Mesenchymal stem cell (in vitro differentiated cells and primary cell): ENCODE results near the gene HTT.

ENCODE experiments used
- DNase-seq: peaks from one replicate; pipeline ENCODE4 v3.0.0-alpha.2; 2013
- H2AFZ ChIP-seq: one replicate; pipeline ENCODE4 v1.6.1; 2013; ENCODE audit warnings: low read depth, mild to moderate bottlenecking, control low read depth, inconsistent platforms, low read length, moderate library complexity
- H2AK5ac ChIP-seq: 2 replicates; pipeline ENCODE4 v1.6.1; 2013; ENCODE audit warnings: low read length, moderate library complexity, mild to moderate bottlenecking, inconsistent platforms; ENCODE audit not compliant: severe bottlenecking
- H2BK120ac ChIP-seq: one replicate; pipeline ENCODE4 v1.6.1; 2013; ENCODE audit warnings: low read depth, mild to moderate bottlenecking, inconsistent platforms, low read length, moderate library complexity
- H2BK12ac ChIP-seq, 2 experiments: one replicate each; pipeline ENCODE4 v1.6.1; 2013; ENCODE audit warnings: inconsistent platforms in 2 of 2, low read length in 2 of 2, mild to moderate bottlenecking in 2 of 2, moderate library complexity in 2 of 2, control low read depth in 1 of 2
- H2BK15ac ChIP-seq: one replicate; pipeline ENCODE4 v1.6.1; 2013; ENCODE audit warnings: mild to moderate bottlenecking, low read depth, inconsistent platforms; ENCODE audit not compliant: poor library complexity, severe bottlenecking
- H2BK5ac ChIP-seq: 2 replicates; pipeline ENCODE4 v1.6.1; 2013; ENCODE audit warnings: low read depth, mild to moderate bottlenecking, low read length, control low read depth, inconsistent platforms; ENCODE audit not compliant: poor library complexity, severe bottlenecking
- H3K14ac ChIP-seq, 2 experiments: one replicate each; pipeline ENCODE4 v1.6.1; 2013; ENCODE audit warnings: inconsistent platforms in 2 of 2, low read length in 2 of 2, control low read depth in 1 of 2, mild to moderate bottlenecking in 1 of 2, moderate library complexity in 1 of 2
- H3K18ac ChIP-seq, 2 experiments: one replicate each; pipeline ENCODE4 v1.6.1; 2013; ENCODE audit warnings: inconsistent platforms in 2 of 2, low read length in 2 of 2, control low read depth in 1 of 2, low read depth in 1 of 2, mild to moderate bottlenecking in 1 of 2
- H3K23ac ChIP-seq, 2 experiments: one replicate each; pipeline ENCODE4 v1.6.1; 2013; ENCODE audit warnings: inconsistent platforms in 2 of 2, low read length in 2 of 2, mild to moderate bottlenecking in 2 of 2, moderate library complexity in 2 of 2, control low read depth in 1 of 2
- H3K27ac ChIP-seq: 2 replicates; pipeline ENCODE4 v1.5.1; 2013; ENCODE audit warnings: mild to moderate bottlenecking, moderate library complexity, low read length, control low read depth, inconsistent platforms; ENCODE audit not compliant: poor library complexity, severe bottlenecking
- H3K27me3 ChIP-seq, 2 experiments: 2 replicates each; pipeline versions ENCODE4 v1.6.1 to v1.7.0; 2013; ENCODE audit warnings: low read length in 2 of 2, mild to moderate bottlenecking in 2 of 2, moderate library complexity in 2 of 2, control low read depth in 1 of 2, inconsistent platforms in 1 of 2; ENCODE audit not compliant: control insufficient read depth in 1 of 2, insufficient read depth in 1 of 2
- H3K36me3 ChIP-seq, 2 experiments: 2 replicates each; pipeline versions ENCODE4 v1.6.1 to v1.7.0; 2013; ENCODE audit warnings: low read length in 2 of 2, control low read depth in 1 of 2, inconsistent platforms in 1 of 2, low read depth in 1 of 2, mild to moderate bottlenecking in 1 of 2; ENCODE audit not compliant: insufficient read depth in 2 of 2, control insufficient read depth in 1 of 2
- H3K4ac ChIP-seq, 2 experiments: one replicate each; pipeline ENCODE4 v1.6.1; 2013; ENCODE audit warnings: inconsistent platforms in 2 of 2, low read length in 2 of 2, mild to moderate bottlenecking in 2 of 2, moderate library complexity in 2 of 2, control low read depth in 1 of 2, low read depth in 1 of 2
- H3K4me1 ChIP-seq: 2 replicates; pipeline ENCODE4 v1.6.1; 2013; ENCODE audit warnings: low read depth, low read length, control low read depth; ENCODE audit not compliant: control insufficient read depth, insufficient read depth
- H3K4me2 ChIP-seq: 2 replicates; pipeline ENCODE4 v1.6.1; 2013; ENCODE audit warnings: low read length, mild to moderate bottlenecking, inconsistent platforms; ENCODE audit not compliant: poor library complexity, severe bottlenecking
- H3K4me3 ChIP-seq, 2 experiments: 2 replicates each; pipeline versions ENCODE4 v1.5.1 to v1.7.0; 2013; ENCODE audit warnings: low read length in 2 of 2, mild to moderate bottlenecking in 2 of 2, control low read depth in 1 of 2, low read depth in 1 of 2; ENCODE audit not compliant: insufficient read depth in 1 of 2
- H3K79me1 ChIP-seq: replicated peaks from 2 replicates; pipeline ENCODE4 v1.6.1; 2013; ENCODE audit warnings: mild to moderate bottlenecking, control low read depth, low read length, inconsistent platforms; ENCODE audit not compliant: poor library complexity, severe bottlenecking
- H3K9ac ChIP-seq: 2 replicates; pipeline ENCODE4 v1.7.0; 2013; ENCODE audit warnings: mild to moderate bottlenecking, low read length, moderate library complexity
- H3K9me3 ChIP-seq: 2 replicates; pipeline ENCODE4 v1.7.0; 2013; ENCODE audit warnings: mild to moderate bottlenecking, low read length; ENCODE audit not compliant: control insufficient read depth
- H4K8ac ChIP-seq: one replicate; pipeline ENCODE4 v1.6.1; 2013; ENCODE audit warnings: inconsistent platforms, mild to moderate bottlenecking, low read length, moderate library complexity
- H4K91ac ChIP-seq: one replicate; pipeline ENCODE4 v1.6.1; 2013; ENCODE audit warnings: mild to moderate bottlenecking, low read length, inconsistent platforms
- WGBS: methylation state at CpG from one replicate; pipeline ENCODE4 v1.1.7; 2013; ENCODE audit warnings: mixed read lengths; 5-methylcytosine and 5-hydroxymethylcytosine counted together

The HTT gene

DNA sequence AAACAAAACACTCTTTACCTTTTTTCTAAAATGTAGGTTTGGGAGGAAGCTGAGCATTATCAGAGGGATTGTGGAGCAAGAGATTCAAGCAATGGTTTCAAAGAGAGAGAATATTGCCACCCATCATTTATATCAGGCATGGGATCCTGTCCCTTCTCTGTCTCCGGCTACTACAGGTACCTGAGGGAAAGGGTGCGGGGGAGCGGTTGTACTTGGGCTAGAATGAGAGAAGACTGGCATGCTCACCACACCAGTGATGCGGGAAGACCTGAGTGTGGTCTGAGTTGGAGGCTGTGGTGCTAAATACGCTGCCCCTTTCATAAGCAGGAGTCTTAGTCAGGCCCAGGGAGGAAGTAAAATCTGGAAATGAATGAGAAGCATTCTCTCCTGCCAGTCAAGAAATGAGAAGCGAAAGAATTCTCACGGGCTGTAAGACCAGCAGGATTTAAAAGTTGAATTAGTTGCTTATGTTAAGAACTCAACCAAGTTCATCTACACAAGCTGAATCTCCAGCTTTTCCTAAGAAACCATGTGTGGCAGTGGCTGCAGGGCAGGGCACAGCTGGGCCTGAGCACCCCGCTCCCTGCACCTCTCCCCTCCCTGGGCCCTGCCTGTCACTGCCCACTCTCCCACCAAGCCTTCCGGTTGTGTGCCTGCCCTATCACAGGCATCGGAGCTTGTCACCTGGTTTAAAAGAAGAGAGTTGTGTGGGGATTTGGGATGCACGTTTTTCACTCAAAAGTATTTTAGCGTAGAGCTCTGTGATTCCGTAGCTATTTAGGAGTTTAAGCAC is 149.7 kb downstream of the HTT start:
- WGBS = 99% methylated on average over 10 of the region's 13 CpGs

DNA sequence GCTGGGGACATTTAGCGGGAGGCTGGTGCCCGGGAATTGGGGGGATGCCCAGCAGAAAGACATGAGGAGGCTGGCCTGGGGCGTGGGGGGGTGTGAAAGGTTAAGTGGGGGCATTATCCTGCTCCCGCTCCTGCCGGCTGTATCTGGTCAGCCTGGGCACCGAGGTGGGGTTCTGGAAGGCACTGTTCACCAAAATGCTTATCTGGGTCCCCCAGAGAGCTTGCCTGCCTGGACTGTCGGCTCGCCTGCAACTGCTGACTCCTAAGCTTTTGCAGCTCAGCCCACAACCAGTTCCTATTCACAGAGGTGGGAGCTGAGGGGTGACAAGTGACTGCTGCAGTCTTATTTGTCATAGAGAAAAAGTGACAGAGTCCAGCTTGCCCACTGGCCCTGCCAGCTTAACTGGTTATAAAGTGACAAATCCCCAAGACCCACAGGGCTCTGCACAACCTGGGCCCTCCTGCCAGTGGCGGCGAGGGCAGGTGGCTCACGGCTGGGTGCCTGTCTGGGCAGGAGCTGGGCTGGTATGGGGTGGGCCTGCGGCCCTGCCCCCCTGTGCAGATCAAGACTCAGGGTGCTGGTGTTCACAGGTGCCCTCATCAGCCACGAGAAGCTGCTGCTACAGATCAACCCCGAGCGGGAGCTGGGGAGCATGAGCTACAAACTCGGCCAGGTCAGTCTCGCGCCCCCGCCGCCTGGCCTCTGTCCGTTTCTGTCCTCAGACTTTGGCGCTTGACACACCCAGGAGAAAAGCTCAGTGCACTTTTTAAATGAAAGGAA is 150.8 kb downstream of the HTT start:
- Histone ChIP-seq H3K4me3 (no peak overlapping the region), H4K8ac (no peak overlapping the region), H2BK5ac (no peak overlapping the region), H2AFZ (no peak overlapping the region), H2AK5ac (no peak overlapping the region), H3K9ac (no peak overlapping the region), H2BK120ac (no peak overlapping the region), H2BK15ac (no peak overlapping the region), H3K27me3 (no peaks in the 10 kb centered on the region), H3K4me1 (peaks cover 2% of the 10 kb centered on the region), H3K27ac (no peak overlapping the region), H3K4me2 (no peak overlapping the region), H3K79me1 (no peaks in the 10 kb centered on the region), H3K9me3 (no peaks in the 10 kb centered on the region), H3K18ac (no peak overlapping the region), H3K14ac (no peak overlapping the region), H2BK12ac (no peak overlapping the region), H3K36me3 (peaks cover 82 to 92% of the 10 kb centered on the region in 2 experiments), H3K23ac (no peak overlapping the region), H3K4ac (no peak overlapping the region), H4K91ac (no peak overlapping the region)
- 95% methylated on average over 21 of the region's 22 CpGs for WGBS
- no peak for DNase-seq

More for the DNA sequence above, 149.7 kb downstream of the HTT start:
- no peak overlapping the region for H4K91ac ChIP-seq
- H3K4me3 ChIP-seq = no peak overlapping the region
- no peak overlapping the region for H3K27ac ChIP-seq
- H2AFZ ChIP-seq = no peak overlapping the region
- no peaks in the 10 kb centered on the region for H3K79me1 ChIP-seq
- no peak overlapping the region for H3K9ac ChIP-seq
- H2BK120ac ChIP-seq = no peak overlapping the region
- no peak overlapping the region for H2BK12ac ChIP-seq
- H3K9me3 ChIP-seq = no peaks in the 10 kb centered on the region
- peaks cover 2% of the 10 kb centered on the region for H3K4me1 ChIP-seq
- H3K18ac ChIP-seq = no peak overlapping the region
- H4K8ac ChIP-seq = no peak overlapping the region
- H2AK5ac ChIP-seq = no peak overlapping the region
- no peak overlapping the region for H3K23ac ChIP-seq
- no peak overlapping the region for H3K4ac ChIP-seq
- no peak for DNase-seq
- H3K14ac ChIP-seq = no peak overlapping the region
- no peaks in the 10 kb centered on the region for H3K27me3 ChIP-seq
- H3K4me2 ChIP-seq = no peak overlapping the region
- H3K36me3 ChIP-seq = peaks cover 80 to 92% of the 10 kb centered on the region in 2 experiments
- no peak overlapping the region for H2BK15ac ChIP-seq
- H2BK5ac ChIP-seq = no peak overlapping the region

DNA sequence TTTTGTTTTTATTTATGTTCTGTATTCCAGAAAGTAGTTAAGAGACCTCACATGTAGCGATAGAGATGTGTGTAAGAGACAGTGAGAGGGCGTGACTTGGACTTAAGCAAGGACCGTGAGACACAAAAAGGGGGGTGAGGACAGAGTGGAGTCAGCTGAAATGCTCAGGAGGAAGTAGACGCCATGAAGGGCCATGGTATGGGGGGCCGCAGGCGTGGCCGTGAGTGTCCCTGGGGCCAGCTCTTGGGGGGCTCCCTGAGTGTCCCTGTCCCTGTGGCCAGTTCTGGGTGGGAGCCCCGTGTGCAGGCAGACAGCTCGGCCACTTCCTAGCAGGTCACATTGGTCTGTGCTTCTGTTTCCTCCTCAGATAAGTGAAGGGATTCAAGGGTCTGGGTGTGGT is 151.5 kb downstream of the HTT start:
- DNase-seq = no peak
- Histone ChIP-seq H3K79me1 (no peaks in the 10 kb centered on the region), H3K36me3 (peaks cover 85 to 92% of the 10 kb centered on the region in 2 experiments), H3K4me3 (no peak overlapping the region), H3K27ac (no peak overlapping the region), H3K4me2 (no peak overlapping the region), H3K18ac (no peak overlapping the region), H2BK120ac (no peak overlapping the region), H3K9me3 (no peaks in the 10 kb centered on the region), H2AK5ac (no peak overlapping the region), H2BK15ac (no peak overlapping the region), H3K4ac (no peak overlapping the region), H2AFZ (no peak overlapping the region), H4K91ac (no peak overlapping the region), H3K9ac (no peak overlapping the region), H2BK5ac (no peak overlapping the region), H3K27me3 (no peaks in the 10 kb centered on the region), H3K14ac (no peak overlapping the region), H2BK12ac (no peak overlapping the region), H4K8ac (no peak overlapping the region), H3K23ac (no peak overlapping the region), H3K4me1 (peaks cover 2% of the 10 kb centered on the region)
- WGBS = 94% methylated on average over 9 of the region's 9 CpGs

DNA sequence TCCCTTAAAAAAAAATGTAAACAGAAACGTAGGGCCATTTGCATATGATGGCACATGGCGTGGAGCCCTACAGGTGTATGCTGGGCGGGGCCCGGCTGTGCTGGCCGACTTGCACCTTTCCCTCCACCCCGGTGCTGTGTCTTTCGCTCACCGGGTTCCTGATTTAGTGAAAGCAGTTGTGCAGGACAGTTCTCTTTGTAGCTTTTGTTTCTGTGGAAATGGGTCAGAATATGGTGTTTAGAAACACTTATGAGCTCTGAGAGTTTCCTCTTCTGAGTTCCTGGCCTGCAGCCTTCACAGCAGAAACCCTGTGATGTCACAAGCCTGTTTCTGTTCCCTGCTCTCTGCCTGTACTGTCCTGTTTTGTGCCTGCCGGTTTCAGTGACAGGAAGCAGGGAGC is 152.0 kb downstream of the HTT start:
- no peak overlapping the region for H3K4me2 ChIP-seq
- H4K91ac ChIP-seq = no peak overlapping the region
- 86% methylated on average over 9 of the region's 9 CpGs for WGBS
- H3K79me1 ChIP-seq = peaks cover 1% of the 10 kb centered on the region
- H3K27me3 ChIP-seq = no peaks in the 10 kb centered on the region
- H3K4me1 ChIP-seq = peaks cover 2% of the 10 kb centered on the region
- H3K18ac ChIP-seq = no peak overlapping the region
- no peak overlapping the region for H3K14ac ChIP-seq
- H2BK15ac ChIP-seq = no peak overlapping the region
- no peak overlapping the region for H2BK12ac ChIP-seq
- H2BK5ac ChIP-seq = no peak overlapping the region
- no peak overlapping the region for H2BK120ac ChIP-seq
- H2AK5ac ChIP-seq = no peak overlapping the region
- no peak overlapping the region for H3K4me3 ChIP-seq
- no peak overlapping the region for H3K9ac ChIP-seq
- H3K36me3 ChIP-seq = peaks cover 85 to 92% of the 10 kb centered on the region in 2 experiments
- no peak for DNase-seq
- H3K4ac ChIP-seq = no peak overlapping the region
- no peak overlapping the region for H3K27ac ChIP-seq
- H2AFZ ChIP-seq = no peak overlapping the region
- H3K23ac ChIP-seq = no peak overlapping the region
- no peak overlapping the region for H4K8ac ChIP-seq
- no peaks in the 10 kb centered on the region for H3K9me3 ChIP-seq
